Activated naive CD8-positive, alpha-beta T cell (primary cell): ENCODE results near the gene LKAAEAR1.
"Not testable (repeated sequence)": the region's sequence is repeated elsewhere in the genome, so short reads cannot be mapped to it uniquely, and the experiment has no call there.

ENCODE experiments used
- H3K27ac Mint-ChIP-seq: one replicate; pipeline ENCODE4 v1.8.0; 2021; ENCODE audit warnings: mixed read lengths
- H3K27me3 Mint-ChIP-seq: one replicate; pipeline ENCODE4 v1.8.0; 2021; ENCODE audit warnings: mixed read lengths
- H3K36me3 Mint-ChIP-seq: one replicate; pipeline ENCODE4 v1.8.0; 2021; ENCODE audit warnings: mixed read lengths
- H3K4me1 Mint-ChIP-seq: one replicate; pipeline ENCODE4 v1.8.0; 2021; ENCODE audit warnings: low read depth, mixed read lengths
- H3K4me3 Mint-ChIP-seq: one replicate; pipeline ENCODE4 v1.8.0; 2021; ENCODE audit warnings: mild to moderate bottlenecking, mixed read lengths
- H3K9me3 Mint-ChIP-seq: one replicate; pipeline ENCODE4 v1.8.0; 2021; ENCODE audit warnings: low read depth, mixed read lengths

LKAAEAR1 gene

DNA sequence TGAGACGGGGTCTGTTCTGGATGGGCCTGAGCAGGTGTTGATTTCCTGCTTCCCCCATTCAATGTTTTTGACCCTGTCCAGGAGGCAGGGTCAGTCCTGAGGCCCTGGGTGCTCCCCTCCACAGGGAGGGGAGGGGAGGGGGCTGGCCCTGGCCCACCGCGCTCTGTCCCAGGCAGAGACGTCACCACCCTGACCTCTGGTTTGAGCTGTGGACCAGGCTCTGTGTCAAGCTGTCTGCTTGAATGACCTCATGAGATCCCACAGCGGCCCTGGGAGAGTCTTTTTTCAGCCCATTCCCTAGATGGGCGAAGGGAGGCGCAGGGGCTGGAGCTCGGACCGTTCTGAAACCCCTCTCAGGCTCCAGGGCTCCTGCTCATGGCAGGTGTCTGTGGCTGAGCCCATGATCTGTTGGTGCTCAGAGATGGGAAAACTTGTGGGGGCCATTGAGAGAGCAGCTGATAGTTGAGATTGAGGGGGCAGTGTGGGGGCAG, 8.9 kb upstream of the LKAAEAR1 start:
- Mint-ChIP-seq H3K9me3 (peaks cover 5% of the 10 kb centered on the region), H3K4me1 (peaks cover 2% of the 10 kb centered on the region), H3K4me3 (no peak overlapping the region), H3K27me3 (no peaks in the 10 kb centered on the region), H3K27ac (no peak overlapping the region), H3K36me3 (peaks cover 6% of the 10 kb centered on the region)

DNA sequence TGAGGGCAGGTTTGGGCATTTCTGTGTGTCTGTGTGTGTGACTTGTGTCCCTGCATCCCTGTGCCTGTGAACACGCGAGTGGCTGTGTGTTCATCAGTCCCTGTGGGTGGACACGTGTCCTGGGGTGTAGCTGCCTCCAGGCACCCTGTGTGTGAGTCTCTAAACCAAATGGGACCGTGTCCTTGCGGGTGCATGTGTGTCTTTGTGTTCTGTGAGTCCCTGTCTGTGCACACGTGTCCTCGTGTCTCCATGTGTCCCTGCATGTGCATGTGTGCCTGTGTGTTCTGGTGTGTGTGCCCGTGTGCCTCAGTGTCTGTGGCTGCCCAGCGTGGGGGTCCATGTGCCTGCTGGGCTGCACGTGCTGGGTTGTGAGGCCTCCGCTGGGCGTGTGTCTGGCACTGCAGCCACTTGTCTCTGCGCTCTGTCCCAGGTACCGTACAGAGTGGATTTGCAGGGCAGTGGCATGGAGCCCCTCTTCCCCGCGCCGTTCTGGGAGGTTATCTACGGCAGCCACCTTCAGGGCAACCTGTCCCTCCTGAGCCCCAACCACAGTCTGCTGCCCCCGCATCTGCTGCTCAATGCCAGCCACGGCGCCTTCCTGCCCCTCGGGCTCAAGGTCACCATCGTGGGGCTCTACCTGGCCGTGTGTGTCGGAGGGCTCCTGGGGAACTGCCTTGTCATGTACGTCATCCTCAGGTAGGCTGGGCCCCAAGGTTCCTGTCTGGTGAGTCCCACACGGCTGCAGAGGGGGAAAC, 8.2 kb upstream of the LKAAEAR1 start:
- peaks cover 5% of the 10 kb centered on the region for H3K9me3 Mint-ChIP-seq
- no peaks in the 10 kb centered on the region for H3K27me3 Mint-ChIP-seq
- H3K27ac Mint-ChIP-seq = no peak overlapping the region
- H3K4me1 Mint-ChIP-seq = peaks cover 2% of the 10 kb centered on the region
- peaks cover 6% of the 10 kb centered on the region for H3K36me3 Mint-ChIP-seq
- no peak overlapping the region for H3K4me3 Mint-ChIP-seq

- H3K36me3 Mint-ChIP-seq = peaks cover 4% of the 10 kb centered on the region
- peaks cover 2% of the 10 kb centered on the region for H3K9me3 Mint-ChIP-seq
- peaks cover 2% of the 10 kb centered on the region for H3K4me1 Mint-ChIP-seq
- no peak overlapping the region for H3K4me3 Mint-ChIP-seq
- H3K27ac Mint-ChIP-seq = no peak overlapping the region
- no peaks in the 10 kb centered on the region for H3K27me3 Mint-ChIP-seq
Observed at GRCh38 chr20:64091770-64092169, 7.6 kb upstream of the LKAAEAR1 start.

GRCh38 chr20:64091340-64091739, 7.1 kb upstream of the LKAAEAR1 start:
- Mint-ChIP-seq H3K27ac (no peak overlapping the region), H3K4me3 (no peak overlapping the region), H3K4me1 (peaks cover 2% of the 10 kb centered on the region), H3K27me3 (no peaks in the 10 kb centered on the region), H3K36me3 (no peaks in the 10 kb centered on the region), H3K9me3 (no peaks in the 10 kb centered on the region)

DNA sequence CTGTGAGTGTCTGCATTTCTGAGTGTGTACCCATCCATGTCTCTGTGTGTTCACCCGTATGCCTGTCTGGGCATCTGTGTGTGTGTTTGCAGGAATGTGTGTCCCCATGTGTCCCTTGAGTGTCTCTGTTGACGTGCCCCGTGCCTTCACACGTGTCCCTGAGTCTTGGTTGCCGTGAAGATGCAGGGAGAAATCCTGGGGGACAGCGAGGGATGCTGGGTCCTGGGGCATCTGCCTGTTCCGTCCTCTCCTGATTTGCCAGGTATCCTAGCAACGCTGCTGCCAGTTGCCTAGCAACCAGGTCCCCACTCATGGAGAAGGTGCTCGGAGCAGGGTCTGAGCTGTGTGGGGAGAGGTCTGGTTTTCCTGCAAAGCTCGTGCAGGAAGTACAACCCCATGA, 6.0 kb upstream of the LKAAEAR1 start:
- Mint-ChIP-seq H3K9me3 (no peaks in the 10 kb centered on the region), H3K27ac (no peak overlapping the region), H3K4me1 (peaks cover 2% of the 10 kb centered on the region), H3K36me3 (no peaks in the 10 kb centered on the region), H3K4me3 (no peak overlapping the region), H3K27me3 (no peaks in the 10 kb centered on the region)

- not testable (repeated sequence) for H3K27me3 Mint-ChIP-seq, H3K9me3 Mint-ChIP-seq, H3K27ac Mint-ChIP-seq, H3K4me3 Mint-ChIP-seq, H3K36me3 Mint-ChIP-seq, H3K4me1 Mint-ChIP-seq
Observed at GRCh38 chr20:64088586-64088985, 4.4 kb upstream of the LKAAEAR1 start.

GRCh38 chr20:64087226-64087825, 3.1 kb upstream of the LKAAEAR1 start:
- H3K27ac Mint-ChIP-seq, H3K36me3 Mint-ChIP-seq, H3K9me3 Mint-ChIP-seq, H3K4me3 Mint-ChIP-seq, H3K27me3 Mint-ChIP-seq: not testable (repeated sequence)
- peaks cover 14% of the 10 kb centered on the region for H3K4me1 Mint-ChIP-seq

DNA sequence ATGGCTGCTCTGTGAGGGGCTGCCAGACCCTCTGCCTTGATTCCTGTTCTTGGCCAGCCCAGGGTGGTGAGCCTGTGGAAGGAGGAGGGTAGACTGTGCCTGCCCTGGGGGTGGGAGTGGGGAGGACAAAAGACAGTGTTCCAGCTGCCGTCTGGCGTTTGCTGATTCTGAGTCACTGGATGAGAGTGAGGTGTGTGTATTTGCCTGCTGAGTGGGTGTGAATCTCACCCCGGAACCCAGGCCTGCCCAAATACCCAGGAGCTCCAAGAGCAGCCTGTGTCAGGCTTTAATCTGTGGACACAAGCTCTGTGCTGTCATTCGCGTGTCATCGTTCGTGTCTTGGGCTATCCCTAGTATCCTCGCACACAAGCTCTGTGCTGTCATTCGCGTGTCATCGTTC, 2.6 kb upstream of the LKAAEAR1 start:
- no peaks in the 10 kb centered on the region for H3K9me3 Mint-ChIP-seq
- no peak overlapping the region for H3K4me3 Mint-ChIP-seq
- no peaks in the 10 kb centered on the region for H3K27me3 Mint-ChIP-seq
- no peaks in the 10 kb centered on the region for H3K36me3 Mint-ChIP-seq
- H3K27ac Mint-ChIP-seq = no peak overlapping the region
- peaks cover 17% of the 10 kb centered on the region for H3K4me1 Mint-ChIP-seq

DNA sequence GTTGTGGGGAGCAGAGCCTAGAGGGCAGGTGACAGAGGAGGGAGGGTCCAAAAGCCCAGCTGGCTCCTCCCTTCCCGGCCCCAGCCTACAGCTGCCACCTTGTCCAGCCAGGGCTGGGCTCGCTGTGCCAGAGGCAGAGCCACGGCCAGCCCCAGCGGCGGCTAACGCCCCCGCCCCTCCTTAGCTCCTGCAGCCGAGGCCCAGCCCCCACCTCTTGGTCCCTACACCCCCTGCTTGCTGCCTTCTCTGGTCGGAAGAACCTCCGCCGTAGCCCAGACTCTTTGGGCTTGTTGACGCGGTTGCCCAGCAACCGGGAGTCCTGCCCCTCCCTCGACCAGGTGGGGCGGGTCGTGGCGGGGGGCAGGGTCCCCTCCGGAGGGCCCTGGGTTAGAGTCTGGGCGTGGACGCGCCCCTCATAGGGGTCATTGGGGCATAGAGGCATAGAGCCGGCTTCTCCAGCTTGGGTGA, 521 bp upstream of the LKAAEAR1 start:
- Mint-ChIP-seq H3K4me1 (peaks cover 23% of the 10 kb centered on the region), H3K9me3 (no peaks in the 10 kb centered on the region), H3K27me3 (no peaks in the 10 kb centered on the region), H3K27ac (no peak overlapping the region), H3K36me3 (no peaks in the 10 kb centered on the region), H3K4me3 (peak overlapping the region; percentile 91)

DNA sequence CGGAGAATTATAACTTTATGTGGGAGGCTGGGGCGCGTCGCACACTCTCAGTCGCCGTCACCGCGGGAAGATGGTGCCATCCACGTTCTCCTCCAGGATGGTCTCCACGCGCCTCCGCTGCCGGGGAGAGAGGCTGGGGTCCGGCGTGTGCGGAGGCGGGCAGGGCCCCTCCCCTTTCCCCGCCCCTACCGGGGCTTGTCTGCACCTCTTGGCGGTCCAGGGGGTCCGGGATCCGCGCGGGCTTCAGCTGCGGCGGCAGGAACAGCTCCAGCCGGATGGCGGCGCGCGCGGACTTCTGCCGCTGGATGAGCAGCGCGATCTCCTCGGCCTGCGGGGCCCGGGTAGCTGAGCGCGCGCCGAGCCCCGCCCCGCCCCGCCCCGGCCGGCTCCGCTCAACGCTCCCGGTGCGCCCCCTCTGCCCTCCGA, 807 bp downstream of the LKAAEAR1 start:
- H3K27ac Mint-ChIP-seq = no peak overlapping the region

DNA sequence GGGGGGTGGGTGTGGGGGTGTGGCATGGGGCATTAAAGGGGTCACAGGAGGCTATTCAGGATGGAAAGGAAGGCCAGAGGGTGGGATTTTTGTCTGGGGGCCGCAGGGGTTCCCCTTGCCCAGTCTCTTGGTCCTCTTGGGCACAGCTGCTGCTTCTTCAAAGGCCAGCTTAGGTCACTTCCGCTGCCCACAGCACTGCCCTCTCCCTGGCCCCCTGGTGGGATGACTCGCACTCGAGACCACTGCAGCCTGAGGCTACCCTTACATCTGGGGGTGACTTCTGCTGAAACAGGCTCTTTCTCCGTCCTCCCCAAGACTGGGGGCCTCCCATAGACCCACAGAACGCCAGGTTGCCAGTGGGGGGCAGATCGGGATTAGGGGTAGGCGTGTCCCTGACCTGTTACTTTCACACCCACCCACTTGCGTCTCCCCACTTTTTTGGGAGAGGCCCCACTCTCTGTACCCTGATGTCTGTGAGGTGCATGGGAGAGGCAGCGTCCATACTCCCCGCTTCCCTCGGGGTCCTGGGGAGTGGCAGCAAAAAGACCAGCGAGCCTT, 1.3 kb downstream of the LKAAEAR1 start:
- peaks cover 30% of the 10 kb centered on the region for H3K4me1 Mint-ChIP-seq
- no peaks in the 10 kb centered on the region for H3K9me3 Mint-ChIP-seq
- no peaks in the 10 kb centered on the region for H3K27me3 Mint-ChIP-seq
- H3K36me3 Mint-ChIP-seq = no peaks in the 10 kb centered on the region
- H3K27ac Mint-ChIP-seq = no peak overlapping the region
- H3K4me3 Mint-ChIP-seq = peak overlapping the region; percentile 78

More for the DNA sequence above, 807 bp downstream of the LKAAEAR1 start:
- peaks cover 29% of the 10 kb centered on the region for H3K4me1 Mint-ChIP-seq
- H3K27me3 Mint-ChIP-seq = no peaks in the 10 kb centered on the region
- no peaks in the 10 kb centered on the region for H3K36me3 Mint-ChIP-seq
- H3K4me3 Mint-ChIP-seq = peak overlapping the region; percentile 78
- no peaks in the 10 kb centered on the region for H3K9me3 Mint-ChIP-seq

DNA sequence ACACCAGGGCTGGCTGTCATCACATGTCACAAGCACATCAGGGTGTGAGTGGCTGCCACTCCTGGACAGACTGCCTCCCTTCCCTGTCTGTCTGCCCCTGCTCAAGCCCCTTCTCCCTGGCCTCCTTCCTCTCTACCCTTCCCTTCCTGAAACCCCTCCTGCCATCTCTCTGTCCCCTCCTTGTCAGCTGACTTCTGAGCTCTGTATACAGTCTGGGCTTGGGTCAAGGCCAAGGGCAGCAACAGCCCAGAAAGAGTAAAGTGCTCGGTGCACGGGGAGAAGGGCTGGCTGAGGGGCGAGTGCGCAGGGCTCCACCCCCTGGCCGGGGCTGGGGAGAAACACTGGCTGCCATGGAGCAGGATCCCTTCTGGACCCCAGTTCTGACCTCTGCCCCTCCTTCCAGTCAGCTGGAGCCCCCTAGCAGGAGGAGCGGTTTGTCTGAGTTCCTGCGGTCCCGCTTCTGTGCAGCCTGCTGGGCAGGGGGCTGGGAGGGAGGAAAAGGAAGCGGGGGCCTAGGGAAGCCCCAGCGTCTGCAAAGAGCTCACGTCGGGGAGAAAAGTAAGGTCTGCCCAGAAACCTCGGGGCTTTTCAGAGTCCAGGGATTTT, 2.0 kb downstream of the LKAAEAR1 start:
- Mint-ChIP-seq H3K9me3 (no peaks in the 10 kb centered on the region), H3K4me1 (peaks cover 34% of the 10 kb centered on the region), H3K4me3 (peak overlapping the region; percentile 68), H3K36me3 (no peaks in the 10 kb centered on the region), H3K27me3 (no peaks in the 10 kb centered on the region), H3K27ac (no peak overlapping the region)

- Mint-ChIP-seq H3K4me1 (peaks cover 35% of the 10 kb centered on the region), H3K4me3 (peak overlapping the region; percentile 63), H3K27ac (no peak overlapping the region), H3K9me3 (no peaks in the 10 kb centered on the region), H3K36me3 (no peaks in the 10 kb centered on the region), H3K27me3 (no peaks in the 10 kb centered on the region)
Observed at GRCh38 chr20:64081624-64081964, 2.6 kb downstream of the LKAAEAR1 start.

DNA sequence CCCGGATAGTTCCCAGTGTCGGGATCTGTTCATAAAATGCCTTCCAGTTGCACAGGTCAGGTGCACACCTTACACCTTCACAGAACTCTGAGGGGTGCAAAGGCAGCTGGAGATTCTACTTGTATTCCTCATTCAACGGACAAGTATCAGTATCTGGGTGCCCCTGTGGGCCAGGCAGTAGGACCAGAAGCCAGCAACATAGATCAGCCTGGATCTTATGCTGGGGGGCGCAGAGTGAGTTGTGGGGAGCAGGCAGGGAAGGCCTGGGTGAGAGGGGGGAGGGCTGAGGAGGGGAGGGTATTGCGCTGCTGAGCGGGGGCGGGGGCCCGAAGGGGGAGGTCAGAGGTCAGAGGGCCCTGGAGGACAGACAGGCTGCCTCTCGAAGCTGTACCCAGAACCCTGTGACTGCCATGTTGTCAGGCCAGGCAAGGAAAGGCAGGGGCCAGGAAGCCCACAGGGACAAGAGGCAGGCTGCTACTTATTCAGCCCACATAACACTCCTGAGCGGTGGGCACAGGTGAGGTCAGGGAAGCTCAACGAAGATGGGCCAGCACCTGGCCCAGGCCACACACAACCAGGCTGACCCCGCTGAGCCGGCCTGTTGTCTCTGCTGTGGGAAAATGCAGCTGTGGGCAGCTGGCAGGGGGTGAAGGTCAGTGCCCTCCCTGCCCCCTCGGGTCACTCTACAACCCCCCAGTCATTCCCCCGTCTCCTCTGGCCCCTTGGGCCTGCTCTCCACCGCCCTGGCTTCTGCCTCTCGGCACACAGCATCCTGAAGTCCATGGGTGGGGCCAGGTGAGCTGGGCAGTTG, 3.2 kb downstream of the LKAAEAR1 start:
- Mint-ChIP-seq H3K27ac (no peak overlapping the region), H3K4me3 (peak overlapping the region; percentile 76), H3K4me1 (peaks cover 35% of the 10 kb centered on the region), H3K9me3 (no peaks in the 10 kb centered on the region), H3K36me3 (no peaks in the 10 kb centered on the region), H3K27me3 (no peaks in the 10 kb centered on the region)
